ENCODE measurements around the gene TUFM.
"Not testable (repeated sequence)": the region's sequence is repeated elsewhere in the genome, so short reads cannot be mapped to it uniquely, and the experiment has no call there.

The TUFM gene

GRCh38 chr16:28839004-28839639 lies 7.0 kb downstream of the TUFM start:
- no peak for DNase-seq (ENCODE audit: low read depth in 1 of 2, low spot score in 1 of 2)

DNA sequence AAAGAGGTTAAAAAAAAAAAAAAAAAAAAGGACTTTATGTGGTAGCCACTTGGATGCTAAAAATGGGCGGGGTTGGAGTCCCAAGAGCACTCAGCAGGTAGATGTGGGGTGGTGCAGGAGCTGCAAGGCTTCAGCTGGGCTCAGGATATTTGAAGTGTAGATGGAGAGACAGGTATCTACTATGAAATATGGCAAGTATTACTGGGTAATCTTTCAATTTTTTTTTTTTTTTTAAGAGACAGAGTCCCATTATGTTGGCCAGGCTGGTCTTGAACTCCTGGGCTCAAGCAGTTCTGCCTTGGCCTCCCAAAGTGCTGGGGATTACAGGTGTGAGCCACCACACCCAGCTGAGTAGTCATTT lies 7.6 kb downstream of the TUFM start:
- no peak for DNase-seq (ENCODE audit: low read depth in 1 of 2, low spot score in 1 of 2)

DNA sequence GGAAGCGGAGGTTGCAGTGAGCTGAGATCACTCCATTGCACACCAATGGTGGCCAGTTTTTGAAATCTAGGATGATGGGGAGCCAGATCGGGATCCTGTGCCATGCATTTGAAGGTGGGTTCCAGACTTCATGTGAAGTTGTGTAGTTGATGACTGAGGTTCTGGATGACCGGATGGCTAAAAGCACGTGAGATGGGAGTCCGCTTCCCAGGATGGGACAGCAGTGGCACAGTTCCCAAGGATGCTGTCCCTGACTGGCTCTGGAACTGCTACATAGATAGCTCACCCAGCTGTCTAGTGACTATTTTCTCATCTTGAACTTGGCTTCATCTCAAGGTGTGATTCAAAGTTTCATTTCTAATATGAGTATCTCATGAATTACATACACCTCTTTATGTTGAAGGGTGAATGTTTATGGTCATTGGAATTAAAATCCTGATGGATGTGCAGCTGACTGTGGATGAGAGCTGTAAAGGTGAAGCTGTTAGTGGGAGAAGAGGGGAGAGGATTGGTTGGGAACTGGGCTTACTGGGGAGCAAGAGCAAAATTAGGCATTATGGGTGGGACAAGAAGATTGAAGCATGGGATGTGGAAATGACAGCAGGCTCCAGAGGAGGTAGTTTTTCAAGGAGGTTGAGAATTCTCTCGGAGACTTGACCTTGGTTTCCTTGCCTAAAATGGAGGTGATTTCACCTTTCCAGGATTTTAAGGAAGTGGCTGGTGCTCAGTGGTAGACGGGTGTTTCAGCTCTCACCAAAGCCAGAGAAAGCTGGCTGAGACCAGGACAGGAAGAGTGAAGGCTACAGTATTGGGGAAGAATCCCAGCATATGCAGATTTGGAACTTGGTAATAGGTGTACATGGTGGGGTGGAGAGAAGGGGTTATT lies 8.2 kb downstream of the TUFM start:
- no peak for DNase-seq (ENCODE audit: low read depth in 1 of 2, low spot score in 1 of 2)

GRCh38 chr16:28836761-28837064 lies 9.4 kb downstream of the TUFM start:
- no peak for DNase-seq (ENCODE audit: low read depth in 1 of 2, low spot score in 1 of 2)

GRCh38 chr16:28835864-28836760 lies 10.0 kb downstream of the TUFM start:
- no peak for DNase-seq (ENCODE audit: low read depth in 1 of 2, low spot score in 1 of 2)

GRCh38 chr16:28834873-28835863 lies 11.0 kb downstream of the TUFM start:
- DNase-seq (ENCODE audit: low read depth in 1 of 2, low spot score in 1 of 2) = no peak

- no peak for DNase-seq (ENCODE audit: low read depth in 1 of 2, low spot score in 1 of 2)
Observed at GRCh38 chr16:28834349-28834748, 11.8 kb downstream of the TUFM start.

- no peak for DNase-seq (ENCODE audit: low read depth in 1 of 2, low spot score in 1 of 2)
Observed at GRCh38 chr16:28830531-28830930, 15.6 kb downstream of the TUFM start.

DNA sequence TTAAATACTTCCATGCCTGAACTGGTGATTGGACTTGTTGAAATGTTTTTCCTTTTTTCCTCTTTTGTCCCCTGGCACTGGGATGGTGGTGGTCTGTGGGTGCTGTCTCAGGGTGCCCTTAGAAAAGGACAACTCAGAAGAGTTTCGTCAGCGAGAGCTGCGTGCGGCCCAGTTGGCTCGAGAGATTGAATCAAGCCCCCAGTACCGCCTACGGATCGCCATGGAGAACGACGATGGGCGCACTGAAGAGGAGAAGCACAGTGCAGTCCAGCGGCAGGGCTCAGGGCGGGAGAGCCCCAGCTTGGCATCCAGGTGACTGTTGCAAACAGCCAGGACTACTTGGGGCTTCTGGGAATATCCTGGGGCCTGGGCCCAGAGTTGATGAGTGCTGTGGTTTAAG lies 16.4 kb downstream of the TUFM start:
- DNase-seq (ENCODE audit: low read depth in 1 of 2, low spot score in 1 of 2) = no peak

DNA sequence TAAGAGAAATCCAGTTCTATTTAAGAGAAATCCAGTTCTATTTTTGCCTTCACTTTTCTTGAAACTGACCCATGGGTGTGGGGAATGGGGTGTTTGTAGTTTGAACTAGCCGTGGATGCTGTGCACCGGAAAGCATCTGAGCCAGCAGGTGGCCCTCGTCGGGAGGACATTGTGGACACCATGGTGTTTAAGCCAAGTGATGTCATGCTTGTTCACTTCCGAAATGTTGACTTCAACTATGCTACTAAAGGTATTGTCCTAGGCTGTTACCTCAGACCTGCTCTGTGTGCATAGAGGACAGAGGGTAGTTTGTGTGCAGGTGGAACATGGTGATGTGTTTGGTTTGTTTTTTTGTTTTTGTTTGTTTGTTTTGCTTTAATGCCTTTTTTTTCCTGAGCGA lies 20.0 kb downstream of the TUFM start:
- no peak for DNase-seq (ENCODE audit: low read depth in 1 of 2, low spot score in 1 of 2)

- DNase-seq (ENCODE audit: low read depth in 1 of 2, low spot score in 1 of 2) = no peak
Observed at GRCh38 chr16:28824717-28824973, 21.5 kb downstream of the TUFM start.

- peak; percentile 91 to 94 for DNase-seq (ENCODE audit: low read depth in 1 of 2, low spot score in 1 of 2)
Observed at GRCh38 chr16:28823873-28824716, 22.1 kb downstream of the TUFM start.

DNA sequence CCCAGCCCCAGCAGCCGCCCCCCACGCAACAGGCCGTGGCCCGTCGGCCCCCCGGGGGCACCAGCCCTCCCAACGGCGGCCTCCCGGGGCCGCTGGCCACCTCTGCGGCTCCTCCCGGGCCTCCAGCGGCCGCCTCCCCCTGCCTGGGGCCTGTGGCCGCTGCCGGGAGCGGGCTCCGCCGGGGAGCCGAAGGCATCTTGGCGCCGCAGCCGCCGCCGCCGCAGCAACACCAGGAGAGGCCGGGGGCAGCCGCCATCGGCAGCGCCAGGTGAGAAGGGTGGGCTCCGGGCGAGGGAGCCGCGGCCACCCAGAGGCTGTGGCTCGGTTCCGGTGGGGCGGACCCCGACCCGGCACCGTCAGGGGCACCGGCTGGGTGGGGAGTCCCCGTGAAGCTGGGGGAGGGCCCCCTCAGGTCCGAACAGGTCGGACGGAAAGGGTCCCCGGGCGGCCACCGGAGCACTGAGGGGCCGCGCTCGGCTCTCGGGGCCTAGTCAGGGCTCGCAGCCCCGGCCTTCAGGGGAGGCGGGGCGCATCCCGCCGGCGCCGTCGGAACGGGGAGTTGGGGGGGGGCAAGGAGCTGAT lies 22.8 kb downstream of the TUFM start:
- no peak for DNase-seq (ENCODE audit: low read depth in 1 of 2, low spot score in 1 of 2)

DNA sequence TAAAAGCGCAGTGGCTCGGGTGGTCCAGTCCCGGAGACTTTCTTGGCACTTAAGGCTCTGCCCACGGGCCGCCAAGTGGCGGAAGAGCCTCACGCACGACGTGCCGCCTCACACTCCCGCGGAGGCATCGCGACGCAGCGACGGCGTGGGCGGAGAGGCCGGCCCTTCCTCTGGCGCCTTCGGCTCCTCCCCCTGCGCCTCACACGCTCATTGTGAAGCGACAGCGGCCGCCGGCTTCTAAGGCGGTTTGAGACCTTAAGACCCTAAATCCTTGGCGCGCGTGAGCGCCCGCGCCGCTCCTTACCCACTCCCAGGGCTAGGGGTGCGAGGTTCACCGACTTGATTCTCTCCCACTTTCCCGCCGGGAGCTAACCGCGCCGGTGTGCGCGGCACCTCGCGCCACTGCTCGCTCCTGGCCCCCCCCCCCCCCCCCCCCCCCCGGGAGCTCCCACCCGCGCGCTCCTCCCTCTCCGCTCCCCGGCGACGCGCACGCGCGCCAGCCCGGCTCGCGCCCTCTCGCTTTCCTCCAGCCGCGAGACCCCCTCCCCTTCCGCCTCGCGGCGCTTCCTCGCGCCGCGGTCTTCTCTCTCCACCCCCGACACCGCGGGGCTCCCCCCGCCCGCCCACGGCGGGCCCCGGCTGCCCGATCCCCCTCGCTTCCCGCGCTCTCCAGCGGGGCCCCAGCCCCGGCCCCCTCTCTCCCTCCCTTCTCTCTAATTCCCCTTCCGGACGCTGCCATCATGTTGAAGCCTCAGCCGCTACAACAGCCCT lies 23.4 kb downstream of the TUFM start, which contains the start of gene ATXN2L:
ATXN2L (plus strand) TSS at position 480 of the 771 bp plus-strand sequence; CDS start at position 741, 261 bp downstream.
- peak; percentile 94 to 96 for DNase-seq (ENCODE audit: low read depth in 1 of 2, low spot score in 1 of 2)

DNA sequence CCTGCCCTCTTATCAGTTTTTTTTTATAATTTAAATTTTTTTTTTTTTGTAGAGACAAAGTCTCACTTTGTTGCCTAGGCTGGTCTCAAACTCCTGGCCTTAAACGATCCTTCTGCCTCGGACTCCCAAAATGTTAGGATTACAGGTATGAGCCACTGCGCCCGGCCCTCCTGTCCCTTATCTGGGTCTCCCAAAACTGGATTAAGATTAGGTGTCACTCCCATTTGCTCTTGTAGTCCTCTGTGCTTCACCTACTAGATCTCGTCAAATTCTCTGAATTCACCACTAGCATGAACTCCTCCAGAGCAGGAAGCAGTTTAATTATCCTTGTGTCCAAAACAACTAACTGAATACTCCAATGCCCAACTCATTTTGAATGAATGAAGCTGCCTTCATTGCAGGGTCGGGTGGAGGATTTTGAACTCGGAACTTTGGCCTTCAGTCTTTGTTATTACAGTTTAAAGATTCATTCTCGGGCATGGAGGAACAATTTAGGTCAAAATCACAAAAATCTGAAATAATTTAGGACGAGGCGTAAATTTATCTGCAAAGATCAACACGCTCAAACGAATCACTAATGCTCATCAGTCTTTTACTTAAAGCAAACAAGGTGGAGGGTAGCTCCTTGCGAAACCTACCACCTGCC lies 24.2 kb downstream of the TUFM start:
- no peak for DNase-seq (ENCODE audit: low read depth in 1 of 2, low spot score in 1 of 2)

DNA sequence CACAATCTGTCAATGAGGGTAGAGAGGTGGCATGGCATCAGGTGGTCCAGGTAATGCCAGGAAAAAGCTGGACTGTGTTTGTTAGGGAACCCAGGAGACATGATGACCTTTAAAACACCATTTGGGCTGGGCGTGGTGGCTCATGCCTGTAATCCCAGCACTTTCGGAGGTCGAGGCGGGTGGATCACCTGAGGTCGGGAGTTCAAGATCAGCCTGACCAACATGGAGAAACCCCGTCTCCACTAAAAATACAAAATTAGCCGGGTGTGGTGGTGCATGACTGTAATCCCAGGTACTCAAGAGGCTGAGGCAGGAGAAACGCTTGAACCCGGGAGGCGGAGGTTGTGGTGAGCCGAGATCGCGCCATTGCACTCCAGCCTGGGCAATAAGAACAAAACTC lies 25.6 kb downstream of the TUFM start:
- DNase-seq (ENCODE audit: low read depth in 1 of 2, low spot score in 1 of 2) = not testable (repeated sequence)

DNA sequence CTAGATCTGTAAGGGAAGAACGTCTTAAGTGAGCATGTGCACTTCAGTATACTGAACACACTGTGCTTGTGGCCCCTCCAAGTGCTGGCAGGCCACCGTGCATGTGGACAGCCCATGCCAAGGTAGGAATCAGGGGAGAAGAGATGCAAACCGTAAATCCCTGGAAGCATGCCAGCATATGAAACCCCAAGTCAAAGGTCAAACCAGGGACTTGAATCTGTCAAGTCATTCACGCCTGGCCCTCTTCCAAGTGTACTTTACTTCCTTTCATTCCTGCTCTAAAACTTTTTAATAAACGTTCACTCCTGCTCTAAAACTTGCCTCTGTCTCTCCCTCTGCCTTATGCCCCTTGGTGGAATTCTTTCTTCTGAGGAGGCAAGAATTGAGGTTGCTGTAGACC lies 26.1 kb downstream of the TUFM start:
- DNase-seq (ENCODE audit: low read depth in 1 of 2, low spot score in 1 of 2) = no peak

DNA sequence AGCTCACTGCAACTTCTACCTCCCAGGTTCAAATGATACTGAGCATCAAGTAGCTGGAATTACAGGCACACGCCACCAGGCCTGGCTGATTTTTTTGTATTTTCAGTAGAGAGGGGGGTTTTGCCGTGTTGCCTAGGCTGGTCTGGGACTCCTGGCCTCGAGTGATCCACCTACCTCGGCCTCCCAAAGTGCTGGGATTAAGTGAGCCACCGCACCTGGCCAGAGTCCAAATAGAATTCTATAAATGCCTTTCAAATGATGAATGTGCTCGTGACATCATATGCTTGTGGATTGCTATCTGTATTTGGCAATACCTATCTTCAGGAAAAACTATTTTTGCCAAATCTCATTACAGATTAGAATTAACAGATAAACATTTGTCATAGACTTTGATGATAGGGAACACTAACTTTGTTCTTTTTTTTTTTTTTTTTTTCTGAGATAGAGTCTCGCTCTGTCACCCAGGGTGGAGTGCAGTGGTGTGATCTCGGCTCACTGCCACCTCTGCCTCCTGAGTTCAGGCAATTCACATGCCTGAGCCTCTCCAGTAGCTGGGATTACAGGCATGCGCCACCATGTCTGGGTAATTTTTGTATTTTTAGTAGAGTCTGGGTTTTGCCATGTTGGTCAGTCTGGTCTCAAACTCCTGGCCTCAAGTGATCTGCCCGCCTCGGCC lies 38.6 kb downstream of the TUFM start:
- not testable (repeated sequence) for DNase-seq (ENCODE audit: low read depth in 1 of 2, low spot score in 1 of 2)
